Stomach (tissue), 9 donors: ENCODE measurements around the gene APCDD1L. TPM values are rescaled to one million over a fixed set of nuclear protein-coding genes. Genes with fewer than 3 reads are reported as not detected.

Source experiments
- DNase-seq, 2 donors: peaks; one replicate each; pipeline versions ENCODE4 v3.0.0 to v3.0.0-alpha.2; 2013 to 2019
- H3K27ac ChIP-seq, 5 donors: fragments of 200-600 bp in 4 of 5; sonication (generic) in 4 of 5; one replicate each; pipeline ENCODE4 v1.5.1; 2013 to 2019; ENCODE audit warnings: mild to moderate bottlenecking in 1 of 5, moderate library complexity in 1 of 5
- H3K27me3 ChIP-seq, 3 donors: fragments of 200-600 bp; sonication (generic); one replicate each; pipeline ENCODE4 v1.5.1; 2017 to 2019; ENCODE audit warnings: mixed run types in 1 of 3
- H3K36me3 ChIP-seq, 4 donors: fragments of 200-600 bp; sonication (generic); 1 replicate in 3 of 4; 2 replicates in 1 of 4; pipeline ENCODE4 v1.5.1; 2016 to 2019
- H3K4me1 ChIP-seq, 4 donors: fragments of 200-600 bp; sonication (generic); one replicate each; pipeline ENCODE4 v1.5.1; 2016 to 2019
- H3K4me3 ChIP-seq, 4 donors: fragments of 200-600 bp; sonication (generic) in 3 of 4; one replicate each; pipeline ENCODE4 v1.5.1; 2016 to 2019; ENCODE audit warnings: mild to moderate bottlenecking in 1 of 4
- H3K9me3 ChIP-seq, 4 donors: fragments of 200-600 bp; sonication (generic); one replicate each; pipeline ENCODE4 v1.5.1; 2016 to 2019
- EP300 ChIP-seq: sonication (generic); formaldehyde crosslinking; IDR thresholded peaks from one replicate; pipeline ENCODE4 v1.6.1; 2017; ENCODE audit warnings: antibody characterized with exemption
- POLR2A ChIP-seq, 4 donors: fragments of 450-650 bp; IDR thresholded peaks; one replicate each; pipeline ENCODE4 v1.6.1; 2016; ENCODE audit warnings: antibody characterized with exemption in 4 of 4, control low read depth in 2 of 4, mild to moderate bottlenecking in 1 of 4, moderate library complexity in 1 of 4
- POLR2AphosphoS5 ChIP-seq, 3 donors: sonication (generic); formaldehyde crosslinking; IDR thresholded peaks; one replicate each; pipeline ENCODE4 v1.6.1; 2016; ENCODE audit warnings: antibody characterized with exemption in 3 of 3
- WGBS, 5 donors: extraction: QIAGEN DNeasy Blood & Tissue Kit in 3 of 5; methylation state at CpG; one replicate each; pipeline versions ENCODE4 v1.1.5 to v1.1.7; 2013 to 2018; 5-methylcytosine and 5-hydroxymethylcytosine counted together
- intact Hi-C: fragments of 100-400 bp; cut with DNase I; formaldehyde crosslinking; loops from one replicate; pipeline ENCODE4 v1.15.1; 2023; ENCODE audit warnings: low total_unique reads
- polyA plus RNA-seq, 3 donors: library from polyadenylated mRNA; stranded (reverse); fragments of 200-250 nt; gene quantifications; one replicate each; pipeline ENCODE4 v1.2.3, GENCODE V29; 2013
- total RNA-seq, 5 donors: library from RNA; depleted of rRNA; stranded (reverse); fragments of >200 nt; gene quantifications; one replicate each; pipeline versions ENCODE4 v1.1.0 to v1.2.3, GENCODE V29; 2014 to 2016
- TF ChIP-seq, protein P1 (sequence below), 7 experiments: fragments of 450-650 bp in 4 of 7; fragments of 200-600 bp in 3 of 7; sonication (generic) in 3 of 7; IDR thresholded peaks; one replicate each; pipeline ENCODE4 v1.5.1; 2016 to 2019; ENCODE audit warnings: antibody characterized with exemption in 7 of 7, control low read depth in 2 of 7, mild to moderate bottlenecking in 1 of 7
- donor health status: healthy with polysubstance abuse.
- donor health status: Bipolar disorder and iron deficiency.
- donor health status: healthy.

Gene APCDD1L
- total and polyA plus RNA-seq, 8 donors: 0.12 to 2.0 (median 0.85) TPM; not detected in 4

DNA sequence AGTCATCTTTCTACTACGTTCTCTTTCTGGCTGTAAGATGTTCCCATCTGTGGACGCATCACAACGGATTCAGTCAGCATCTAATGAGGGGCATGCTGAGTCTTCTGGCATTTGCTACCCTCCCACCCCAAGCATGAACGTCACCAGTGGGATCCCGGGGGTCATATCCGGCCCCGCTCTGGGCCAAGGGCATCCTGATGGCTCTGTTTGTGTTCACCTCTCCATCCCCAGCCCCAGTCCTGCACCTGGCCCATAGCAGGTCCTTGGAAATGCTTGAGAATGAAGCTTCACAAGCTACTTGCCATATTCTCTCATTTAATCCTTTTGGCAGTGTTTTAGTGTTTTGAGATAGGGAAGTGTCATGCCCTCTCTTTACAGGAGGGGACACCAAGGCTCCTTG, 14.9 kb downstream of the APCDD1L start:
- no peaks in the 10 kb centered on the region for H3K4me1 ChIP-seq
- TF ChIP-seq, protein P1, sequence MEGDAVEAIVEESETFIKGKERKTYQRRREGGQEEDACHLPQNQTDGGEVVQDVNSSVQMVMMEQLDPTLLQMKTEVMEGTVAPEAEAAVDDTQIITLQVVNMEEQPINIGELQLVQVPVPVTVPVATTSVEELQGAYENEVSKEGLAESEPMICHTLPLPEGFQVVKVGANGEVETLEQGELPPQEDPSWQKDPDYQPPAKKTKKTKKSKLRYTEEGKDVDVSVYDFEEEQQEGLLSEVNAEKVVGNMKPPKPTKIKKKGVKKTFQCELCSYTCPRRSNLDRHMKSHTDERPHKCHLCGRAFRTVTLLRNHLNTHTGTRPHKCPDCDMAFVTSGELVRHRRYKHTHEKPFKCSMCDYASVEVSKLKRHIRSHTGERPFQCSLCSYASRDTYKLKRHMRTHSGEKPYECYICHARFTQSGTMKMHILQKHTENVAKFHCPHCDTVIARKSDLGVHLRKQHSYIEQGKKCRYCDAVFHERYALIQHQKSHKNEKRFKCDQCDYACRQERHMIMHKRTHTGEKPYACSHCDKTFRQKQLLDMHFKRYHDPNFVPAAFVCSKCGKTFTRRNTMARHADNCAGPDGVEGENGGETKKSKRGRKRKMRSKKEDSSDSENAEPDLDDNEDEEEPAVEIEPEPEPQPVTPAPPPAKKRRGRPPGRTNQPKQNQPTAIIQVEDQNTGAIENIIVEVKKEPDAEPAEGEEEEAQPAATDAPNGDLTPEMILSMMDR (IDR thresholded peaks at IDR 0.05): no peak
- no peak for TF ChIP-seq POLR2A (IDR thresholded peaks at IDR 0.05)
- no peak for TF ChIP-seq EP300
- TF ChIP-seq POLR2AphosphoS5 (IDR thresholded peaks at IDR 0.05): no peak
- intact Hi-C loops: no loop called here
- no peaks in the 10 kb centered on the region for H3K36me3 ChIP-seq
- H3K27ac ChIP-seq: no peak overlapping the region
- H3K9me3 ChIP-seq: peaks cover 0 to 37% (median 23%) of the 10 kb centered on the region in 4 donors
- no peak overlapping the region for H3K4me3 ChIP-seq
- H3K27me3 ChIP-seq: no peaks in the 10 kb centered on the region
- WGBS, 5 donors: 91 to 96% (median 95%) methylated on average over 7 of the region's 7 CpGs
- no peak for DNase-seq

DNA sequence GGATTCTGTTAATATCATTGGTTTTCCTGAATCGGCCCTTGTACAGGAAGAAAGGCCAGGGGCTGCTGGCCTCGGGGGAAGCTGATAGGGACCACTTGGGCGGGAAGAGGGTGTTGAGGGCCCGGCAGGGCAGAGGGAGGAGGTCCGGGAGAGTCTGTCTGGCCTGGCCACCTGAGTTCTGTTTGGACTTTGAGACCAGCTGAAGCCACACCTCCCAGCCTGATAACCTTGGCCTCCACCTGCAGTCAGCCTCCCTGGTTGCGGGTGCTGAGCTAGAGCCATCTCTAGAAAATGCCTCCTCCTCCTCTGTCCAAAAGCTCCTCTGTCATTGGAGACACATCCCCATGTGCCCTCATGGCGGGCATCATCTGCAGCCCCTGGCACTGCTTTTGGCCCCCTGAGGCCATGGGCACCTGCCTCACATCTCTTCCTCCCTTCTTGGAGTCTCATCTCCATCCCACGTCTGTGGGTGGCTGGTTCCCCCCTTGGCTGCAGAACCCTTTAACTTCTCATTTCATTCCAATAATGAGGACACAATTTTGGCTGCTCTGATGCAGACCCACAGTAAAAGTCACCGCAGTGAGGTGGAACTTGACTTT, 16.6 kb downstream of the APCDD1L start:
- Histone ChIP-seq H3K27me3 (no peaks in the 10 kb centered on the region), H3K4me1 (no peaks in the 10 kb centered on the region), H3K36me3 (no peaks in the 10 kb centered on the region), H3K27ac (no peak overlapping the region), H3K9me3 (peaks cover 0 to 20% (median 7%) of the 10 kb centered on the region in 4 donors), H3K4me3 (no peak overlapping the region)
- TF ChIP-seq POLR2AphosphoS5 (IDR thresholded peaks at IDR 0.05): no peak
- no peak for TF ChIP-seq POLR2A (IDR thresholded peaks at IDR 0.05)
- TF ChIP-seq EP300: no peak
- TF ChIP-seq, protein P1 (IDR thresholded peaks at IDR 0.05): no peak
- peak; percentile 15 to 31 for DNase-seq
- 43 to 64% (median 51%) methylated on average over 7 to 9 of the region's 9 CpGs for WGBS, 5 donors
- intact Hi-C loops: no loop called here

DNA sequence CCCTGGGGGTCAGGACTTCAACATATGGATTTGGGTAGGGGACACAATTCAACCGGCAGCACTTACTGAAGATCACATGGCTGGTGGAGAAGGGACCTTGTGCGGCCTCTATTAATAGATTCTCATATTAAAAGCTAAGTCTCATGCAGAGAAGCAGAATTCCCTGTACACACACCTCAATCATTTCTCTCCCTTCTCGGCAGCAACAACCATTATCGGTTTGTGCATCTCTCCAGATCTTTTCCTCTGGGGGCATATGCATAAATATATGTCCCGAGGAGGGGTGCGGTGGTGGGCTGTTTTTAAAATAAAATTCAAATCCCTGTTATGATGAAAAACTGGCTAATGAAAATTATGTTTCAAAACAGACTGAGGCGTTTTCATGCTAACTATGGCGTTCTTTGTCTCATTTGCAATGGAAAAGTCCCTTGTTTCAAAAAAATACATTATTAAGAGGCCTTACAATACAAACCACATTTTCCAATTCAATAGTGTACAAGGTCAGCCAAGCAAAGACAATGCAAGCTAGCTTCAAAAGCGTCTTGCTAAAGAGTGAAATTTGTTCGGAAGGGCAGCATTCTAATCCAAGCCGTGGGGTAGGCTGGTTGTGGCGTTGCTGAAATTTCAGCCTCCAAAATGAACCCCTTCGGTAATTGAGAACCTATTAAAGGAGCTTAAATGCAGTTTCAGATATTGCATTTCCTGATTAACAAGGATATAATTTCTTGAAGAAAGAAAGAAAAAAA, 17.3 kb downstream of the APCDD1L start:
- no peak overlapping the region for H3K4me3 ChIP-seq
- 90 to 92% (median 91%) methylated on average over 13 of the region's 13 CpGs for WGBS, 5 donors
- H3K27ac ChIP-seq: no peak overlapping the region
- peaks cover 0 to 13% (median 4%) of the 10 kb centered on the region in 4 donors for H3K9me3 ChIP-seq
- H3K27me3 ChIP-seq: no peaks in the 10 kb centered on the region
- intact Hi-C loops: no loop called here
- no peaks in the 10 kb centered on the region for H3K4me1 ChIP-seq
- H3K36me3 ChIP-seq: no peaks in the 10 kb centered on the region
- TF ChIP-seq POLR2A (IDR thresholded peaks at IDR 0.05) (no peak), EP300 (no peak), POLR2AphosphoS5 (IDR thresholded peaks at IDR 0.05) (no peak)
- TF ChIP-seq, protein P1 (IDR thresholded peaks at IDR 0.05): no peak
- no peak for DNase-seq

DNA sequence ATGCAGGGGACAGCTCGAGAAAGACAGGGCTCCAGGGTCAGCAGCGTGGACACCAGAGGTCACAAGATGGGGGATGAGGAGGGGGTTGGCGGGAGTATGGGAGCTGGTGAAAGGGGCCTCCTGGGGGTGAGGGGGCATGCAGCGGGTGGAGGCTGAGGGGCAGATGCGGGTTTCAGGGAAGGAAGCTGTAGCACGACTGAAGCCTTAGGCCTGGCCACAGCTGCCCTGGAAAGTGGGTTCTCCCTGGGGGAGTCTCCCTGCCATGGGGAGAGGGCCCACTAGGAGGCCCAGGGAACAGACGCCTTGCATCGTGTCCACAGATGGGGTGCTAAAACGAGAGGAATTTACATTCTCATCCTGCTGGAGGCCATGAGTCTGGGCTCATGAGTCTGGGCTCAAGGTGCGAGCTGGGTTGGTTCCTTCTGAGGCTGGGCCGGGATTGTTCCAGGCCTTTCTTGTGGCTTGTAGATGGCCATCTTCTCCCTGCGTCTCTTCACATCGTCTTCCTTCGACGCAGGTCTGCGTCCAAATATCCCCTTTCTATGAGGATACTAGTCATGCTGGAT, 18.0 kb downstream of the APCDD1L start:
- Histone ChIP-seq H3K9me3 (peaks cover 0 to 11% (median 4%) of the 10 kb centered on the region in 4 donors), H3K27ac (no peak overlapping the region), H3K4me3 (no peak overlapping the region), H3K36me3 (no peaks in the 10 kb centered on the region), H3K4me1 (no peaks in the 10 kb centered on the region), H3K27me3 (no peaks in the 10 kb centered on the region)
- intact Hi-C loops: no loop called here
- TF ChIP-seq EP300 (no peak), POLR2AphosphoS5 (IDR thresholded peaks at IDR 0.05) (no peak), POLR2A (IDR thresholded peaks at IDR 0.05) (no peak)
- TF ChIP-seq, protein P1 (IDR thresholded peaks at IDR 0.05): no peak
- no peak for DNase-seq
- 87 to 95% (median 91%) methylated on average over 16 of the region's 16 CpGs for WGBS, 5 donors
